ENCODE measurements around the gene HECTD3.

The HECTD3 gene

GRCh38 chr1:45047032-45047431, 35.9 kb upstream of the HECTD3 start:
- Histone ChIP-seq H3K9me3 (ENCODE audit: insufficient read depth, low read length) (no peaks in the 10 kb centered on the region), H3K4me3 (ENCODE audit: low read length) (no peak overlapping the region), H3K4me2 (ENCODE audit: low read length) (no peak overlapping the region), H3K4me1 (ENCODE audit: low read length) (peaks cover 14% of the 10 kb centered on the region), H3K27ac (ENCODE audit: low read length) (no peak overlapping the region), H3K36me3 (replicated peaks; ENCODE audit: low read depth, low read length) (no peaks in the 10 kb centered on the region), H2AFZ (ENCODE audit: low read depth, low read length) (no peak overlapping the region), H4K20me1 (ENCODE audit: insufficient read depth, low read length) (no peaks in the 10 kb centered on the region), H3K9ac (ENCODE audit: low read length) (no peak overlapping the region), H3K27me3 (ENCODE audit: low read depth, low read length) (no peaks in the 10 kb centered on the region), H3K79me2 (ENCODE audit: low read length) (no peaks in the 10 kb centered on the region)
- no peak for TF ChIP-seq EZH2phosphoT487 (IDR thresholded peaks at IDR 0.05; ENCODE audit: low read depth)
- TF ChIP-seq CTCF (IDR thresholded peaks at IDR 0.05; ENCODE audit: low read depth, low read length), result no peak

GRCh38 chr1:45044916-45045315, 33.8 kb upstream of the HECTD3 start:
- Histone ChIP-seq H3K36me3 (replicated peaks; ENCODE audit: low read depth, low read length) (no peaks in the 10 kb centered on the region), H3K9ac (ENCODE audit: low read length) (no peak overlapping the region), H3K27ac (ENCODE audit: low read length) (no peak overlapping the region), H2AFZ (ENCODE audit: low read depth, low read length) (no peak overlapping the region), H3K9me3 (ENCODE audit: insufficient read depth, low read length) (no peaks in the 10 kb centered on the region), H3K27me3 (ENCODE audit: low read depth, low read length) (no peaks in the 10 kb centered on the region), H3K4me1 (ENCODE audit: low read length) (no peaks in the 10 kb centered on the region), H3K79me2 (ENCODE audit: low read length) (no peaks in the 10 kb centered on the region), H3K4me2 (ENCODE audit: low read length) (no peak overlapping the region), H4K20me1 (ENCODE audit: insufficient read depth, low read length) (no peaks in the 10 kb centered on the region), H3K4me3 (ENCODE audit: low read length) (no peak overlapping the region)
- TF ChIP-seq EZH2phosphoT487 (IDR thresholded peaks at IDR 0.05; ENCODE audit: low read depth), result no peak

- no peak for TF ChIP-seq CTCF (IDR thresholded peaks at IDR 0.05; ENCODE audit: low read depth, low read length)
- TF ChIP-seq EZH2phosphoT487 (IDR thresholded peaks at IDR 0.05; ENCODE audit: low read depth), result no peak
- Histone ChIP-seq H3K27ac (ENCODE audit: low read length) (no peak overlapping the region), H3K79me2 (ENCODE audit: low read length) (no peaks in the 10 kb centered on the region), H3K4me2 (ENCODE audit: low read length) (no peak overlapping the region), H4K20me1 (ENCODE audit: insufficient read depth, low read length) (no peaks in the 10 kb centered on the region), H3K36me3 (replicated peaks; ENCODE audit: low read depth, low read length) (no peaks in the 10 kb centered on the region), H3K27me3 (ENCODE audit: low read depth, low read length) (no peaks in the 10 kb centered on the region), H3K4me3 (ENCODE audit: low read length) (no peak overlapping the region), H3K9me3 (ENCODE audit: insufficient read depth, low read length) (no peaks in the 10 kb centered on the region), H3K9ac (ENCODE audit: low read length) (no peak overlapping the region), H2AFZ (ENCODE audit: low read depth, low read length) (no peak overlapping the region), H3K4me1 (ENCODE audit: low read length) (no peaks in the 10 kb centered on the region)
Measured at GRCh38 chr1:45043094-45043493, 32.0 kb upstream of the HECTD3 start.

GRCh38 chr1:45040297-45040696, 29.2 kb upstream of the HECTD3 start:
- Histone ChIP-seq H3K36me3 (replicated peaks; ENCODE audit: low read depth, low read length) (no peaks in the 10 kb centered on the region), H3K9me3 (ENCODE audit: insufficient read depth, low read length) (no peaks in the 10 kb centered on the region), H3K4me2 (ENCODE audit: low read length) (no peak overlapping the region), H3K27me3 (ENCODE audit: low read depth, low read length) (no peaks in the 10 kb centered on the region), H3K4me3 (ENCODE audit: low read length) (no peak overlapping the region), H4K20me1 (ENCODE audit: insufficient read depth, low read length) (no peaks in the 10 kb centered on the region), H3K27ac (ENCODE audit: low read length) (no peak overlapping the region), H3K4me1 (ENCODE audit: low read length) (no peaks in the 10 kb centered on the region), H3K9ac (ENCODE audit: low read length) (no peak overlapping the region), H3K79me2 (ENCODE audit: low read length) (no peaks in the 10 kb centered on the region), H2AFZ (ENCODE audit: low read depth, low read length) (no peak overlapping the region)
- no peak for TF ChIP-seq CTCF (IDR thresholded peaks at IDR 0.05; ENCODE audit: low read depth, low read length)
- no peak for TF ChIP-seq EZH2phosphoT487 (IDR thresholded peaks at IDR 0.05; ENCODE audit: low read depth)
